Naive thymus-derived CD4-positive, alpha-beta T cell (primary cell): Measurements from ENCODE around the gene GSTM2. TPM values are rescaled to one million over a fixed set of nuclear protein-coding genes. Genes with fewer than 3 reads are reported as not detected.
"Not testable (repeated sequence)": the region's sequence is repeated elsewhere in the genome, so short reads cannot be mapped to it uniquely, and the experiment has no call there.

ENCODE experiments used
- ATAC-seq: fragments of 150-1000 bp; cut with Tn5 transposase; 2 replicates; pipeline ENCODE4 v1.10.0; 2021; ENCODE audit warnings: mild to moderate bottlenecking, moderate library complexity
- CTCF ChIA-PET: fragments of 350-600 bp; sonication (Branson Sonifier 250); formaldehyde crosslinking; loops from one replicate; lab custom pipeline; 2021; ENCODE audit warnings: antibody characterized with exemption; lab: Charles Lee
- POLR2A ChIA-PET: fragments of 350-600 bp; sonication (Branson Sonifier 250); formaldehyde crosslinking; loops from one replicate; lab custom pipeline; 2021; ENCODE audit warnings: antibody characterized with exemption, inconsistent platforms; lab: Charles Lee
- DNase-seq, 9 donors: peaks; one replicate each; pipeline versions ENCODE4 v3.0.0 to v3.0.0-alpha.2; 2020 to 2022; ENCODE audit warnings: mixed read lengths in 1 of 9
- H3K27ac ChIP-seq: one replicate; pipeline ENCODE4 v1.7.0; 2013; ENCODE audit warnings: mild to moderate bottlenecking, low read depth, low read length, moderate library complexity
- H3K27me3 ChIP-seq, 2 donors: one replicate each; pipeline ENCODE4 v1.7.0; 2013; ENCODE audit warnings: low read length in 2 of 2, mild to moderate bottlenecking in 2 of 2, moderate library complexity in 2 of 2; ENCODE audit not compliant: control insufficient read depth in 2 of 2, insufficient read depth in 2 of 2
- H3K36me3 ChIP-seq, 3 experiments: 1 replicate in 2 of 3; 2 replicates in 1 of 3; pipeline ENCODE4 v1.7.0; 2013; ENCODE audit warnings: low read length in 3 of 3, mild to moderate bottlenecking in 3 of 3, moderate library complexity in 1 of 3; ENCODE audit not compliant: insufficient read depth in 3 of 3, control insufficient read depth in 2 of 3
- H3K4me1 ChIP-seq, 2 donors: one replicate each; pipeline ENCODE4 v1.7.0; 2013; ENCODE audit warnings: low read length in 2 of 2, mild to moderate bottlenecking in 2 of 2, moderate library complexity in 1 of 2; ENCODE audit not compliant: control insufficient read depth in 2 of 2, insufficient read depth in 2 of 2
- H3K4me3 ChIP-seq: 2 replicates; pipeline ENCODE4 v1.7.0; 2013; ENCODE audit warnings: mild to moderate bottlenecking, low read length
- H3K9me3 ChIP-seq, 3 experiments: 1 replicate in 2 of 3; 2 replicates in 1 of 3; pipeline ENCODE4 v1.7.0; 2013; ENCODE audit warnings: low read length in 3 of 3; ENCODE audit not compliant: control insufficient read depth in 2 of 3
- H3K27ac Mint-ChIP-seq, 9 donors: one replicate each; pipeline ENCODE4 v1.8.0; 2020 to 2022; ENCODE audit warnings: mixed read lengths in 9 of 9, mild to moderate bottlenecking in 8 of 9, moderate library complexity in 5 of 9, inconsistent platforms in 2 of 9
- H3K27me3 Mint-ChIP-seq, 5 donors: one replicate each; pipeline ENCODE4 v1.8.0; 2021 to 2022; ENCODE audit warnings: mixed read lengths in 5 of 5, mild to moderate bottlenecking in 1 of 5
- H3K36me3 Mint-ChIP-seq, 5 donors: one replicate each; pipeline ENCODE4 v1.8.0; 2020 to 2022; ENCODE audit warnings: mixed read lengths in 5 of 5, mild to moderate bottlenecking in 3 of 5, inconsistent platforms in 1 of 5
- H3K4me1 Mint-ChIP-seq, 7 donors: one replicate each; pipeline ENCODE4 v1.8.0; 2020 to 2022; ENCODE audit warnings: mixed read lengths in 7 of 7, mild to moderate bottlenecking in 3 of 7, inconsistent platforms in 1 of 7
- H3K4me3 Mint-ChIP-seq, 10 donors: one replicate each; pipeline ENCODE4 v1.8.0; 2020 to 2022; ENCODE audit warnings: mild to moderate bottlenecking in 10 of 10, mixed read lengths in 10 of 10, moderate library complexity in 6 of 10, inconsistent platforms in 2 of 10
- H3K9me3 Mint-ChIP-seq, 11 donors: one replicate each; pipeline ENCODE4 v1.8.0; 2020 to 2022; ENCODE audit warnings: mixed read lengths in 11 of 11, mild to moderate bottlenecking in 4 of 11, inconsistent platforms in 1 of 11, moderate library complexity in 1 of 11
- intact Hi-C, 2 donors: fragments of 100-400 bp; cut with micrococcal nuclease; formaldehyde crosslinking; loops; one replicate each; pipeline ENCODE4 v1.15.1; 2023
- polyA plus RNA-seq, 2 donors: library from polyadenylated mRNA; unstranded; fragments of 300-500 nt; fragmentation: Illumina TruSeq; gene quantifications; one replicate each; pipeline ENCODE4 v1.2.3, GENCODE V29; 2021
- total RNA-seq, 6 experiments: library from RNA in 5 of 6; stranded (reverse) in 5 of 6; gene quantifications; 1 replicate in 5 of 6; 2 replicates in 1 of 6; pipeline ENCODE4 v1.2.3 and lab custom pipeline; 2021 to 2026

Gene GSTM2
- total and polyA plus RNA-seq, 7 experiments from 2014 or later = 52.2 to 201 (median 72.2) TPM

GRCh38 chr1:109695138-109695537 is 27.3 kb downstream of the GSTM2 start:
- H3K27ac ChIP-seq, H3K36me3 ChIP-seq, CTCF ChIA-PET, DNase-seq, H3K9me3 ChIP-seq, H3K4me1 Mint-ChIP-seq, H3K27ac Mint-ChIP-seq, intact Hi-C loops, H3K4me1 ChIP-seq, H3K4me3 Mint-ChIP-seq, H3K9me3 Mint-ChIP-seq, H3K27me3 Mint-ChIP-seq, H3K27me3 ChIP-seq, H3K4me3 ChIP-seq, POLR2A ChIA-PET, ATAC-seq: not testable (repeated sequence)
- peaks cover 0 to 16% (median 8%) of the 10 kb centered on the region in 5 donors for H3K36me3 Mint-ChIP-seq

- Histone ChIP-seq H3K4me1 (no peaks in the 10 kb centered on the region), H3K9me3 (no peaks in the 10 kb centered on the region), H3K36me3 (no peaks in the 10 kb centered on the region), H3K27ac (no peak overlapping the region), H3K4me3 (no peak overlapping the region), H3K27me3 (no peaks in the 10 kb centered on the region)
- DNase-seq (no peak), ATAC-seq (no peak)
- Mint-ChIP-seq H3K4me1 (peaks cover 0 to 2% (median 0%) of the 10 kb centered on the region in 7 donors), H3K27me3 (no peaks in the 10 kb centered on the region), H3K36me3 (peaks cover 0 to 8% (median 5%) of the 10 kb centered on the region in 5 donors), H3K4me3 (no peak overlapping the region), H3K9me3 (no peaks in the 10 kb centered on the region), H3K27ac (no peak overlapping the region)
- CTCF ChIA-PET = no interaction called here
- intact Hi-C loops = no loop called here
- POLR2A ChIA-PET = no interaction called here
These were observed 29.2 kb downstream of the GSTM2 start for GRCh38 chr1:109697066-109697465.

- not testable (repeated sequence) for H3K27me3 Mint-ChIP-seq
These were observed 30.0 kb downstream of the GSTM2 start for GRCh38 chr1:109697861-109698260.

GRCh38 chr1:109702940-109703339 is 35.1 kb downstream of the GSTM2 start:
- H3K4me1 ChIP-seq, ATAC-seq, H3K36me3 ChIP-seq, H3K27ac ChIP-seq, H3K27ac Mint-ChIP-seq, H3K27me3 ChIP-seq, CTCF ChIA-PET, DNase-seq, H3K4me3 Mint-ChIP-seq, H3K4me1 Mint-ChIP-seq, POLR2A ChIA-PET, H3K9me3 ChIP-seq, H3K4me3 ChIP-seq: not testable (repeated sequence)
- intact Hi-C loops = loop anchor here in 1 of 2 donors (5.0 kb wide), 1 partner anchor 61 kb away; no protein-coding TSS in a partner anchor
- peaks cover 0 to 22% (median 2%) of the 10 kb centered on the region in 11 donors for H3K9me3 Mint-ChIP-seq
- H3K36me3 Mint-ChIP-seq = peaks cover under 1 to 44% (median 16%) of the 10 kb centered on the region in 5 donors
- peaks cover 0 to 12% (median 0%) of the 10 kb centered on the region in 5 donors for H3K27me3 Mint-ChIP-seq

More at GRCh38 chr1:109697861-109698260, 30.0 kb downstream of the GSTM2 start:
- H3K9me3 Mint-ChIP-seq, H3K27ac ChIP-seq, H3K27me3 ChIP-seq, H3K9me3 ChIP-seq, H3K27ac Mint-ChIP-seq, DNase-seq, ATAC-seq, H3K36me3 Mint-ChIP-seq, H3K36me3 ChIP-seq, H3K4me3 Mint-ChIP-seq, CTCF ChIA-PET, H3K4me3 ChIP-seq, POLR2A ChIA-PET, intact Hi-C loops, H3K4me1 Mint-ChIP-seq, H3K4me1 ChIP-seq: not testable (repeated sequence)

GRCh38 chr1:109704173-109704572 is 36.3 kb downstream of the GSTM2 start:
- peaks cover 0 to 1% (median 0%) of the 10 kb centered on the region in 7 donors for H3K4me1 Mint-ChIP-seq
- ATAC-seq (no peak), DNase-seq (no peak)
- H3K9me3 Mint-ChIP-seq = peaks cover 3 to 35% (median 11%) of the 10 kb centered on the region in 11 donors
- no peak overlapping the region for H3K27ac Mint-ChIP-seq
- Histone ChIP-seq H3K27ac (no peak overlapping the region), H3K27me3 (no peaks in the 10 kb centered on the region), H3K4me3 (no peak overlapping the region), H3K36me3 (no peaks in the 10 kb centered on the region), H3K9me3 (no peaks in the 10 kb centered on the region), H3K4me1 (no peaks in the 10 kb centered on the region)
- POLR2A ChIA-PET = no interaction called here
- H3K27me3 Mint-ChIP-seq = peaks cover 0 to 12% (median 0%) of the 10 kb centered on the region in 5 donors
- H3K36me3 Mint-ChIP-seq = peaks cover 5 to 49% (median 21%) of the 10 kb centered on the region in 5 donors
- CTCF ChIA-PET = no interaction called here
- intact Hi-C loops = loop anchor here in 1 of 2 donors (5.0 kb wide), 1 partner anchor 62 kb away; no protein-coding TSS in a partner anchor
- no peak overlapping the region for H3K4me3 Mint-ChIP-seq

GRCh38 chr1:109705411-109705810 is 37.6 kb downstream of the GSTM2 start:
- CTCF ChIA-PET = interaction anchor here (0.9 kb wide), 1 partner anchor 69 kb away, joined by 3 read pairs; no protein-coding TSS in a partner anchor
- no peak overlapping the region for H3K27ac Mint-ChIP-seq

GRCh38 chr1:109708949-109709348 is 41.1 kb downstream of the GSTM2 start:
- H3K27me3 ChIP-seq, ATAC-seq, H3K27ac ChIP-seq, H3K4me3 Mint-ChIP-seq, H3K4me1 Mint-ChIP-seq, CTCF ChIA-PET, H3K9me3 ChIP-seq, POLR2A ChIA-PET, H3K4me1 ChIP-seq, H3K4me3 ChIP-seq, H3K36me3 ChIP-seq, DNase-seq, H3K27ac Mint-ChIP-seq: not testable (repeated sequence)
- H3K36me3 Mint-ChIP-seq = peaks cover 7 to 45% (median 20%) of the 10 kb centered on the region in 5 donors
- peaks cover 4 to 32% (median 13%) of the 10 kb centered on the region in 11 donors for H3K9me3 Mint-ChIP-seq
- intact Hi-C loops = loop anchor here in 1 of 2 donors (5.0 kb wide), 1 partner anchor 42 kb away; the partner anchor contains the start of gene GSTM2
- peaks cover 5 to 14% (median 6%) of the 10 kb centered on the region in 5 donors for H3K27me3 Mint-ChIP-seq

More at GRCh38 chr1:109705411-109705810, 37.6 kb downstream of the GSTM2 start:
- Histone ChIP-seq H3K36me3 (no peaks in the 10 kb centered on the region), H3K4me3 (no peak overlapping the region), H3K9me3 (no peaks in the 10 kb centered on the region), H3K27me3 (no peaks in the 10 kb centered on the region), H3K27ac (no peak overlapping the region), H3K4me1 (no peaks in the 10 kb centered on the region)
- peaks cover 0 to 1% (median 0%) of the 10 kb centered on the region in 7 donors for H3K4me1 Mint-ChIP-seq
- ATAC-seq = no peak
- H3K27me3 Mint-ChIP-seq = peaks cover 0 to 12% (median 0%) of the 10 kb centered on the region in 5 donors
- H3K36me3 Mint-ChIP-seq = peaks cover 8 to 54% (median 24%) of the 10 kb centered on the region in 5 donors
- intact Hi-C loops = loop anchor here in 1 of 2 donors (5.0 kb wide), 1 partner anchor 38 kb away; the partner anchor contains the start of gene GSTM2
- POLR2A ChIA-PET = no interaction called here
- H3K4me3 Mint-ChIP-seq = no peak overlapping the region
- no peak for DNase-seq
- peaks cover 4 to 40% (median 16%) of the 10 kb centered on the region in 11 donors for H3K9me3 Mint-ChIP-seq
